Activated CD8-positive, alpha-beta memory T cell treated with anti-CD3 and anti-CD28 coated beads, Interleukin-2, amount 50 U/mL, for 1 hour (primary cell): ENCODE measurements around the gene MALAT1.
A peak's percentile ranks its signal among the peaks of the same experiment; 100 is the strongest.
"Not testable (repeated sequence)": the region's sequence is repeated elsewhere in the genome, so short reads cannot be mapped to it uniquely, and the experiment has no call there.

Experiments used
- DNase-seq: peaks from one replicate; pipeline ENCODE4 v3.0.0-alpha.2; 2020; ENCODE audit errors: extremely low read depth

The MALAT1 gene

DNA sequence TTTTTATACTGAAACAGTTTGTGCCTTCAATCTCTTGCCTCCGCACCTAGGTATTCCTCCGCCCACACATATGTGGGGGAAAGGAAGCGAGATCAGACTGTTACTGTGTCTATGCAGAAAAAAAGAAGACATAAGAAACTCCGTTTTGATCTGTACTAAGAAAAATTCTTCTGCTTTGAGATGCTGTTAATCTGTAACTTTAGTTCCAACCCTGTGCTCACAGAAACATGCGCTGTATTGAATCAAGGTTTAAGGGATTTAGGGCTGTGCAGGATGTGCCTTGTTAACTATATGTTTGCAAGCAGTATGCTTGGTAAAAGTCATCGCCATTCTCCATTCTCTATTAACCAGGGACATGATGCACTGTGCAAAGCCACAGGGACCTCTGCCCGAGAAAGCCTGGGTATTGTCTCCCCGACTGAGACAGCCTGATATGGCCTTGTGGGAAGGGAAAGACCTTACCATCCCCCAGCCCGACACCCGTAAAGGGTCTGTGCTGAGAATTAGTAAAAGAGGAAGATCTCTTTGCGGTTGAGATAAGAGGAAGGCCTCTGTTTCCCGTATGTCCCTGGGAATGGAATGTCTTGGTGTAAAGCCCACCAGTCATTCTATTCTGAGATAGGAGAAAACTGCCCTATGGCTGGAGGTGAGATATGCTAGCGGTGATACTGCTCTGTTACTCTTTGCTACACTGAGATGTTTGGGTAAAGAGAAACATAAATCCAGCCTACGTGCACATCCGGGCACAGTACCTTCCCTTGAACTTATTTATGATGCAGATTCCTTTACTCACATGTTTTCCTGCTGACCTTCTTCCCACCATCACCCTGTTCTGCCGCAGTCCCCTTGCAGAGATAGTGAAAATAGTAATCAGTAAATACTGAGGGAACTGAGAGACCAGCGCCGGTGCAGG, 24.1 kb downstream of the MALAT1 start:
- not testable (repeated sequence) for DNase-seq

DNA sequence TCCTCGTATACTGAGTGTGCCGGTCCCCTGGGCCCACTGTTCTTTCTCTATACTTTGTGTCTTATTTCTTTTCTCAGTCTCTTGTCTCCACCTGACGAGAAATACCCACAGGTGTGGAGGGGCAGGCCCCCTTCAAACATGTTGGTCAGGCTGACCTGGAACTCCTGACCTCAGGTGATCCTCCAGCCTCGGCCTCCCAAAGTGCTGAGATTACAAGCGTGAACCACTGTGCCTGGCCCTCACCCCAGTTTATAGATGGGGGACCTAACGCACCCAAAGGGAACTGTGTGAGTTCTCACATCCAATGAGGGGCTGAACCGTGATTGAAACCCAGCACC, 24.8 kb downstream of the MALAT1 start:
- not testable (repeated sequence) for DNase-seq

DNA sequence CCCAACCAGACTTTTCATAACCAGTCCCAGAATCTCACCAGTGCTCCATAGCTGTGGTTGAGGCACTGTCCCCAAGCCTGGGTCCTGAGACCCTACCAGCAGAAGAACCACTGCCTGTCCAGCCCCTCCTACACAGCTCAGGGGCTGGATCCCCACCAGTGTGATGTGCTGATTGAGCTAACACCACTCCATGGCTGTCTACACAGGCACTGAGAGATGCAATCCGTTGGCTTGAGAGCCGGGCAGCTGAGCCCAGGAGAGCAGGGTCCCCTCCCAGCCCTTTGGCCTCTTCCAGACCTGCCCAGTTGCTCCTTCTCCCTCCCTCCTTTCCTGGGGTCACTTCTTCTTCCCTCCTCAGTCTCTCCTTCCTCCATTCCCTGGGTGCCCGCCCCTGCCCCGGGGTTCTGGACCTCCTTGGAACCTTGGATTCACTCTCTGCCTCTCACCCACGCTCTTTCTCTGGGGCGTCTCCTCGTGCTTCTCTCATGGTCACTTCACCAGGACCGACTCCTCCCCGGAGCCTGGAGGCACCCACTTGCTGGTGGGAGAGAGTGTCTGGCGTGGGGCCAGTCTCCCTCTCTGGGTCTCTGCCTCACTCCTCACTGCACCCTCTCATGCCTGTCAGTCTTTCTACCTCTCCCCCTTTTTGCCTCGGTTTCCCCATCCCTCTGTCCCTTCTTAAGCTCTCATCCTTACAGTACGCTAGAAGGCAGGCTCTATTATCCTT, 25.3 kb downstream of the MALAT1 start:
- DNase-seq = no peak

DNA sequence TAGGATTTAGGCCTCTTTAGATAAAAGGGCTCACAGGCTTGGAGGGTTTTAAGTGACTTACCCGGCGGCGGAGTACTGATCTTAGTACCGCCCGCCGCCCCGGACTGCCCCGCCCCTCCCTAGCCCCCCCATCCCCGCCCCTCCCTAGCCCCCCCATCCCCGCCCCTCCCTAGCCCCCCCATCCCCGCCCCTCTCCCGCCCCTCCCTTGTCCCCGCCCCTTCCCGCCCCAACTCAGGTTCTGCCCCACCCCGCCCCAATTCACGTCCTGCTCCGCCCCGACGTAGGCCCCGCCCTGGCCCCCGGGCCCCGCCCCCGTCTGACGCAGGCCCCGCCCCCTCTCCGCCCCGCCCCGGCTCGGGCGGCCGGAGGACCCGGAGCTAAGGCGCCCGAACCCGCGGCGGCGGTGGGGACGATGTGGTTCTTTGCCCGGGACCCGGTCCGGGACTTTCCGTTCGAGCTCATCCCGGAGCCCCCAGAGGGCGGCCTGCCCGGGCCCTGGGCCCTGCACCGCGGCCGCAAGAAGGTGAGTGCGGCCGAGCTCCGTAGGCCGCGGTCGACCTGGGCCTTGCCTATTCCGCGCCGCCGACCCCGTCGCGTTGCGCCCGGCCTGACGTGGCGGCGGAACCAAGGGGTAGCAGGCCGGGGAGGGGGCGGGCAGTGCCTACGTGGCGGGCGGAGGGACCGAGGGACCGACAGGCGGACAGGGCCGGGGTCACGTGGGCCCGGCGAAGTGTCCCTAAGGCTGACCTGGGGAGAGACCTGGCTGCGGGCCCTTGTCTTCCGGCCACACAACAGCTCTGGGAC, 26.1 kb downstream of the MALAT1 start, which contains the start of gene SCYL1:
TSS of gene SCYL1 (plus strand) at position 343 of the 805 bp plus-strand sequence. CDS start at position 414, 71 bp downstream.
- DNase-seq = peak; percentile 73

DNA sequence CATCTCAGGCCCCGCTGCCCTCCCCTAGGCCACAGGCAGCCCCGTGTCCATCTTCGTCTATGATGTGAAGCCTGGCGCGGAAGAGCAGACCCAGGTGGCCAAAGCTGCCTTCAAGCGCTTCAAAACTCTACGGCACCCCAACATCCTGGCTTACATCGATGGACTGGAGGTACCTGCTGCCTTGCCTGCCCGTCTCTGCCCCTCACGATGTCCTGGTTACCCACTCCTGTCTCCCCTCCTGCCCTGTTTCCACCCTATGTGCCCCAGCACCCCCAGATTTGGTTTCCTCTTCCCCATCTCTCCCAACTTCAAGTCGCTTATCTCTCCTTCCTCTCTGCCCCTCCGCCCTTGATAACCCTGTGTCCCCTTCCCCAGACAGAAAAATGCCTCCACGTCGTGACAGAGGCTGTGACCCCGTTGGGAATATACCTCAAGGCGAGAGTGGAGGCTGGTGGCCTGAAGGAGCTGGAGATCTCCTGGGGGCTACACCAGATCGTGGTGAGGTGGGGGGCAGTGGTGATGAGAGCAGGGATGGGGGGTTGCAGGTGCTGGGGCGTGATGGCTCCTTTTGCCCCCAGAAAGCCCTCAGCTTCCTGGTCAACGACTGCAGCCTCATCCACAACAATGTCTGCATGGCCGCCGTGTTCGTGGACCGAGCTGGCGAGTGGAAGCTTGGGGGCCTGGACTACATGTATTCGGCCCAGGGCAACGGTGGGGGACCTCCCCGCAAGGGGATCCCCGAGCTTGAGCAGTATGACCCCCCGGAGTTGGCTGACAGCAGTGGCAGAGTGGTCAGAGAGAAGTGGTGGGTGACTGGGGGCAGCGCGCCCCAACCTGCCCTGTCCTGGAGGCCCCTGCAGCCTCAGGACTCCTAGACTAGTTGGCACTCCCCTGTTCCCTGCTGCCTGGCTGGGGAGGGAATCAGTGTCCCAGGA, 27.0 kb downstream of the MALAT1 start:
- no peak for DNase-seq

DNA sequence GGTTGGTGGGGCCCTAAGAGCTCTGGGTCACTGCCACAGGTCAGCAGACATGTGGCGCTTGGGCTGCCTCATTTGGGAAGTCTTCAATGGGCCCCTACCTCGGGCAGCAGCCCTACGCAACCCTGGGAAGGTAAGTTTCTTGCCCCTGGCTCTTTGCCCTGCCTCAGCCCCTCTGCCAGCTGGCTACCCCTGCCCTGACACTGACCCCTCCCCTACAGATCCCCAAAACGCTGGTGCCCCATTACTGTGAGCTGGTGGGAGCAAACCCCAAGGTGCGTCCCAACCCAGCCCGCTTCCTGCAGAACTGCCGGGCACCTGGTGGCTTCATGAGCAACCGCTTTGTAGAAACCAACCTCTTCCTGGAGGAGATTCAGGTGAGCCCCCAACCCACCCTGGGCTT, 27.9 kb downstream of the MALAT1 start:
- DNase-seq = no peak

DNA sequence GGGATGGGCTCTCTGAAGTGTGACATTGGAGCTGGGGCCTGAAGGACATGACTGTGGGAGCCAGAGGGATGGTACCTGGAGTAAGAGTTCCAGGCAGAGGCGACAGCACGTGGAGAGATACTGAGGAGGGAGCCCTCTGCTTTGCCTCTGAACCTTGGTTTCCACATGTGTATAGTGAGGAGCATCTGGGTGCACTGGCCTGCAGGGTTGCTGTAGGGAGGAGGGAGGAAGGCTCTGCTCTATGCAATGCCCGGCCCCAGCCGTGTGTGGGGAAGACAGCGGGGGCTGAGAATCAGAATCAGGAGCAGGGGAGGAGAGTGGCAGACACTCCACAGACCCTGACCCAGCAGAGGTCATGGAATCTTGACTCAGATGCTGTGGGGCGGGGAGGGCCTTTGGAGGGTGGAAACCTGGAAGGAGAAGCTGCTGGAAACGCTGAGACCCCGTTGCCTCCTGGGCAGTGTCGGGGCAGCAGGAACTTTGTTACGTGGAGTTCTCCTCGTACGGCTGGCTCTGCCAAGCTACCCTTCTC, 30.0 kb downstream of the MALAT1 start:
- no peak for DNase-seq

DNA sequence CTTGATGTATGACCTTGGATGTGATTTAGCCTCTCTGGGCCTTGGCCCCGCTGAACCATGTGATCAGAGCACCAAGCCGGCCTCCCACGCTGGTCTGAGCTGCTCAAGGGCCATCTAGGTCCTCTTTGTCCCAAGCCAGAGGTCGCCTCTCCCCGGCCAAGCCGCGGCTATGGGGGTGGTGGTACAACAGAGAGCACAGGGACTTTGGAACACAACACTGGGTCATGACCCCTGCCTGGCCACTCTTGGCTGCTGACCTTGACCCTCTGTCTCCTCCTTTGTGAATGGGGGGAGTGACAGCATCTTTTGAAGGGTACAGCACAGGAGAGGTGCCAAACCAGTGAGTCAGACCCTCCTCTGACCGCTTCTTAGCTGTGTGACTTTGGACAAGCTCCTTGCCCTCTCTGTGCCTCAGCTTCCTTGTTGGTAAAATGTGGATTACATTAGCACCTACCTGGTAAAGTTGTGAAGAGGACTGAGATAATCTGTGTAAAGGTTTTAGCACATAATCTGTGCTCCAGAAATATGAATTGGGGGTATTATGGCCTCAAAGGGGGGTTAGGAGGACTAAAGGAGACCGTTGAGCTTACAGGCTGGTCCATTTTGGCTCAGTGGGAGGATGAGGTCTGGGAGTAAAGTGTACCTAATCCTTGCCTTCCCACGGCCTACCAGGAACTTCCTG, 30.8 kb downstream of the MALAT1 start:
- DNase-seq = no peak

DNA sequence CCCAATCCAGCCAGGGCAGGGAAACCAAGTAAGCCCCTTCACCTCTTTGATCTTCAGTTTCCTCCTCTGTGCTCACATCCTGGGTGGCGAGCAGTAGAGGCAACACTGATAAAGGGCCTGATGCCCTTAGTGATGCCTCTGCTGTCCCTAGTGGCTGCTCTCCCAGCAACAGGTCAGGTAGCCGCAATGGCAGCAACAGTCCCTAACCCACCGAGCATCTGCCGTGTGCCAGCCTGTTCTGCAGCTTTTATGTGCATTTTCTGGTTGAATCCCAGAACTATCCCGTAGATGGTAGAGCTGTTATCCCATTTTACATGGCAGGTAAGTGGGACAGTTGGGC, 31.3 kb downstream of the MALAT1 start:
- no peak for DNase-seq

DNA sequence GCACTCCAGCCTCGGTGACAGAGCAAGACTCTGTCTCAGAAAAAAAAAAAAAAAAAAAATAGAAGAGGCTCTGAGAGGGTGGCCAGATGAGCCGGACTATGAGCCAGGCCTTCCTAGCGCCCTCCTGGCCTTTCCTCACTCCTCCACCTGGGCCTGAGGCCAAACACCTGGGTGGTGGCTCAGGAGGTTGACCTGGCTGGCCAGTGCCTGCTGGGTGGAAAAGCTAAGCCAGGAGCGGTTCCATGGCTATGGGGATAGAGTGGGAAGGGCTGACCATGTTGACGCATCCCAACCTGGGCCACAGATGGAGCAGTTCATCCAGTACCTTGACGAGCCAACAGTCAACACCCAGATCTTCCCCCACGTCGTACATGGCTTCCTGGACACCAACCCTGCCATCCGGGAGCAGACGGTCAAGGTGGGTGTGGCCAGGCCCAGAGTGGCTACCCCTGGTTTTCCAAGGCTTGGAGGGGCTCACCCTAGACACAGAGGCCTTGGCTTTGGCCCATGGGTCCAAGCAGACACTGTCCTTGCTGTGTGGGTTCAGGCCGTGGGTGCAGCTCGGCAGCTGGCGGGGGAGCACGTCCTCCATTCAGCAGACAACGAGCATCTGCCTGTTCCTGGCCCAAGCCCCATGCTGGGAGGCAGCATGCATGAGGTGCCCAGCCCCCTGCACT, 33.7 kb downstream of the MALAT1 start:
- DNase-seq = no peak

DNA sequence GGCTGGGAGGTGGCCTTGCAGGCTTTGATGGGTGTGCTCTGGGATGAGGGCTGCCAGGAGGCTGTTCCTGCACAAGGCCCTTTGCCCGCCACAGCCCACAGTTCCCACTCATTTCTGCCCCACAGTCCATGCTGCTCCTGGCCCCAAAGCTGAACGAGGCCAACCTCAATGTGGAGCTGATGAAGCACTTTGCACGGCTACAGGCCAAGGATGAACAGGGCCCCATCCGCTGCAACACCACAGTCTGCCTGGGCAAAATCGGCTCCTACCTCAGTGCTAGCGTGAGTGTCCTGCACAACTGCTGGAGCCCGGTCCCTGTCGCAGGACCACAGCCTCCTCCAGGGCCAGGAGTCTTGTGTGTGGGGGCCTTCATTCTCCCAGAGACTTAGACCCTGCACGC, 36.3 kb downstream of the MALAT1 start:
- no peak for DNase-seq

DNA sequence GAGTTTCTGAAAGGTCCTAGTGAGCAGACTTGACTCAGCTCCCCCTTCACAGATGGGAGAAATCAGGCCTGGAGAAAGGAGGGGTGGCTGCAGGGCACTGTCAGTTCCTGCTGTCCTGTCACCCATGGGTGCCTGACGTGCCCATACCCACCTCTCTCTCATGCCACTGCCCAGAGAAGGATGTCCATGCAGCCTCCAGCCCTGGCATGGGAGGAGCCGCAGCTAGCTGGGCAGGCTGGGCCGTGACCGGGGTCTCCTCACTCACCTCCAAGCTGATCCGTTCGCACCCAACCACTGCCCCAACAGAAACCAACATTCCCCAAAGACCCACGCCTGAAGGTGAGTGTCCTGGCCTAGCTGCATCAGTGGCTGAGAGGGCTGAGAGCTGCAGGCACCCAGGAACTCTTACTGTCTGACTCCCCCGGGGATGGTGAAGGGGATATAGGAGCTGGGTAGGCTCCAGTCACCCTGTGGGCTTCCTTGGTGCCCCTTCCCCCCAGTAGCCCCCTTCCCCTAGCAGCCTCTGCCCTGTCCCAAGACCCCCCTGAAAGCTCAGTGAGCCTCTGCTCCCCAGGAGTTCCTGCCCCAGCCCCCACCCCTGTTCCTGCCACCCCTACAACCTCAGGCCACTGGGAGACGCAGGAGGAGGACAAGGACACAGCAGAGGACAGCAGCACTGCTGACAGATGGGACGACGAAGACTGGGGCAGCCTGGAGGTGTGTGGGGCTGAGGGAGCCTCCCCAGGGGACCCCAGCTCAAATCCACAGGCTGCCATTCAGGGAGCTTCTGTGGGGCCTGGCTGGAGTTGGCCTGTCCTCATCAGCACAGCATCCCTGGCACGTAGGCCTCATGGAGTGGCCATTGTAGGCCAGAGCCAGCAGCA, 37.8 kb downstream of the MALAT1 start:
- no peak for DNase-seq

DNA sequence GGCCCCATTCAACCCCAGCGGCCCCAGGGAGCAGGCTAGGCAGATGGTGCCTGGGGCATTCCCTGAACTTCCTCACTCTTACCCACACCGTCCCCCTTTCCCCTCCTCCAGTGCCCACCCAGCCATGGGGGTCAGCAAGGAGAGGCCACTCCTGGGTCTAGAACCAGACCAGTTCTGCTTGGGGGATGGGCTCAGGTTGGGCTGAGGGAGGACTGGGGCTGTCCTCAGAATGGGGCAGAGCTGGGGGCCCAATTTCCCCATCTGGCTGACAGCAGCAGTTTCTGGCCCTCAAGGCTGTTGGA, 38.4 kb downstream of the MALAT1 start:
- DNase-seq = no peak

DNA sequence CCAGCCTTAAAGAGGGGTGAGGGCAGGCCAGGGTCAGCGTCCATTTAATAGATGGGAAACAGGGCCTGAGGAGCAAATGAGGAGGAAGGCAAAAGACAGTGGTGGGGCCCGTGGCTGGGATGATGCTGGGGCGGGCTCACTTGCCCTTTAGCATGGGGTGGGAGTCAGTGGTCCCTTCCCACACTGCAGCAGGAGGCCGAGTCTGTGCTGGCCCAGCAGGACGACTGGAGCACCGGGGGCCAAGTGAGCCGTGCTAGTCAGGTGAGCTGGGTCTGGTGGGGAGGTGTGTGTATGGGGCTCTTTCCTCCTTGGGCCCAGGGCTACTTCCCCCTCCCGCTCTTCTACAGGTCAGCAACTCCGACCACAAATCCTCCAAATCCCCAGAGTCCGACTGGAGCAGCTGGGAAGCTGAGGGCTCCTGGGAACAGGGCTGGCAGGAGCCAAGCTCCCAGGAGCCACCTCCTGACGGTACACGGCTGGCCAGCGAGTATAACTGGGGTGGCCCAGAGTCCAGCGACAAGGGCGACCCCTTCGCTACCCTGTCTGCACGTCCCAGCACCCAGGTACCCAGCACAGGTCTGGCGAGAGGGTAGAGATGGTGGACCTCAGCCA, 38.9 kb downstream of the MALAT1 start:
- no peak for DNase-seq

DNA sequence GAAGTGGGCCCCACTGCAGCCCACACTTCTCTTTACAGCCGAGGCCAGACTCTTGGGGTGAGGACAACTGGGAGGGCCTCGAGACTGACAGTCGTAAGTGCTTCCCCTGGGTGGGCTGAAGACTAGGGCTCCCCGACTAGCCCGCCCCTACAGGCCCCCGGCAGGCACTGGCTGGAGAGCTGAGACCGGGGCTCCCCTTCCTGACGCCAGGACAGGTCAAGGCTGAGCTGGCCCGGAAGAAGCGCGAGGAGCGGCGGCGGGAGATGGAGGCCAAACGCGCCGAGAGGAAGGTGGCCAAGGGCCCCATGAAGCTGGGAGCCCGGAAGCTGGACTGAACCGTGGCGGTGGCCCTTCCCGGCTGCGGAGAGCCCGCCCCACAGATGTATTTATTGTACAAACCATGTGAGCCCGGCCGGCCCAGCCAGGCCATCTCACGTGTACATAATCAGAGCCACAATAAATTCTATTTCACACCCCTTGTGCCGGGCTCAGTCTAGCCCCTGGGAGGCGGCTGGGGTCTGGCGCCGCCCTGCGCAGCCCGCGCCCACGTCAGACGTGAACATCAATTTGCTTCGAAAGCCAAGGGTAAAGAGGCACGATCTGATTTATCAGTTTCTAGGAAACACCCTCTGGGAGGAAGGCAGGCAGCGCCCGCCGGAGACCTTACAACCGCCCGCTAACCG, 39.5 kb downstream of the MALAT1 start:
- DNase-seq = no peak

DNA sequence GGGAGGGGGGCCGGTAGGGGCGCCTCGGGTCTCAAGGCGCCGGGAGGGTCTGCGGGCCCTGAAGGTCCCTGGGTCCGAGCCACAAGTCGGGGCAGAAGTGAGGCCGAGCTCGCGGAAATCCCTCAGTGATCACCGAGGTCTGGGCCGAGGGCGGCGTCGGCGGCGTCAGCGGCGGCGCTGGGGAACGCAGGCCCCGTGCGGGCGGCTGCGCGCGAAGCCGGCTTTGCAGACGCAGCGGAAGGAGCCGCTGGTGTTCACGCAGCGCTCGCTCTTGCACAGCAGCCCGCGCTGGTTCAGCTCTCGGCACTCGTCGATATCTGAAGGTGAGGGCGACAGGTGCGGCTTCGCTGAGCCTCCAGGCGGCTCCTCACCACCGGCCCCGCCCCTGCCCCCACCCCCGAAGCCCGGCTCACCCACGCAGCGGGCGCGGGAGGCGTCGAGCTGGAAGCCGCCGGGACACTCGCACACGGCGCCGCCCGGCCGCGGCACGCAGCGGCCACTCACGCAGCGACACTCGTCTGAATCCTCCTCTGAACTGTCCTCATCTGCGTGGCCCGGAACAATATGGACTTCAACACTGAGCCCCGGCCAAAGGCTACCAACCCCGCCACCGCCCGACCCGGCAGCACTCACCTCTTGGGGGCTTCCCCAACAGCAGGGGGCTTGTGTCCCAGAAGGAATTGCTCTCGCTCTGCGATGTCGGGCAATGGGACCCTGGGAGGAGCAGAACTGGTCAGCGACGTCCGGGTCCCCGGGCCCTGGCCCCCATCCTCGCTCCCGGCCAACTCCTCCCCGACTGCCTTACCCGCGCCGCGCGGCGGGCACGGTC, 40.3 kb downstream of the MALAT1 start:
- no peak for DNase-seq

DNA sequence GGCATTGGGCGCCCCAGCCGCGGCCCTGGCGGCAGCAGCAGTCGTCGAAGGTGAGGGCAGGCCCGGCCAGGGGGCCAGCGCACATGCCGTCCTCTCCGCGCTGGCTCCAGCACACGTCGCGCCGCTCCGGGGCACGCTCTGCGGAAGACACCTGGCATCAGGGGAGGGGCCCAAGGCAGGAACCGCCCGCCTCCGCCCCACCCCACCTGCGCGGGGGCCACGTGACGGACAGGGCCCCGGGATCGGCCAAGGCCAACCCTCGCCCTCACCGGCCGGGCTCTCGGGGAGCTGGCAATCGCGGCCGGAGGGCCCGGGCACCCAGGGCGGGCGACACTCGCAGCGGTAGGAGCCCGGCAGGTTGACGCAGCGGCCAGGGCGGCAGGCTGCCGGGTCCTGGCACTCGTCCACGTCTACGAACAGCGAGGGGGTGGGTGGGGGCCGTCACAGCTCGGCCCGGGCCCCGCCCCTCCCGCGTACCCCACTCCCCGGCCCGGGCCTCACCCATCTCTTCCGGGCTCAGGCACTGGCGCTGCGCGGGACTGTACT, 41.0 kb downstream of the MALAT1 start:
- no peak for DNase-seq
